ENCODE results near the gene SH2D1B.

Gene SH2D1B

GRCh38 chr1:162387226-162388082 lies 24.5 kb downstream of the SH2D1B start:
- Histone ChIP-seq H3K9me3 (ENCODE audit: low read length) (no peaks in the 10 kb centered on the region), H3F3A (ENCODE audit: insufficient read depth, low read length) (no peaks in the 10 kb centered on the region), H3K79me2 (ENCODE audit: insufficient read depth, low read length) (no peaks in the 10 kb centered on the region), H4K20me1 (ENCODE audit: insufficient read depth, low read length) (no peaks in the 10 kb centered on the region), H3K4me1 (ENCODE audit: insufficient read depth, low read length, severe bottlenecking) (no peaks in the 10 kb centered on the region), H3K4me2 (ENCODE audit: low read length) (no peak overlapping the region), H3K9me2 (ENCODE audit: low read depth, low read length) (no peaks in the 10 kb centered on the region), H3K27me3 (ENCODE audit: insufficient read depth, low read length) (no peaks in the 10 kb centered on the region), H2AFZ (ENCODE audit: low read length) (no peak overlapping the region), H3K9ac (ENCODE audit: low read length) (no peak overlapping the region), H3K4me3 (ENCODE audit: low read depth, low read length, poor library complexity, severe bottlenecking) (no peak overlapping the region), H3K27ac (ENCODE audit: low read depth, low read length, poor library complexity, severe bottlenecking) (no peak overlapping the region), H3K36me3 (ENCODE audit: insufficient read depth, low read length) (no peaks in the 10 kb centered on the region)
- no peak for TF ChIP-seq EZH2 (IDR thresholded peaks at IDR 0.05; ENCODE audit: borderline replicate concordance, low read length)
- TF ChIP-seq CTCF (IDR thresholded peaks at IDR 0.05; ENCODE audit: low read length), result no peak

GRCh38 chr1:162386292-162387225 lies 25.4 kb downstream of the SH2D1B start:
- no peaks in the 10 kb centered on the region for H3K79me2 ChIP-seq (ENCODE audit: insufficient read depth, low read length)
- TF ChIP-seq CTCF (IDR thresholded peaks at IDR 0.05; ENCODE audit: low read length) (no peak), EZH2 (IDR thresholded peaks at IDR 0.05; ENCODE audit: borderline replicate concordance, low read length) (no peak)
- H4K20me1 ChIP-seq (ENCODE audit: insufficient read depth, low read length), result no peaks in the 10 kb centered on the region
- H3K4me3 ChIP-seq (ENCODE audit: low read depth, low read length, poor library complexity, severe bottlenecking), result no peak overlapping the region
- H3K9me3 ChIP-seq (ENCODE audit: low read length), result no peaks in the 10 kb centered on the region
- no peaks in the 10 kb centered on the region for H3K27me3 ChIP-seq (ENCODE audit: insufficient read depth, low read length)
- no peaks in the 10 kb centered on the region for H3K4me1 ChIP-seq (ENCODE audit: insufficient read depth, low read length, severe bottlenecking)
- no peaks in the 10 kb centered on the region for H3K36me3 ChIP-seq (ENCODE audit: insufficient read depth, low read length)
- no peak overlapping the region for H3K4me2 ChIP-seq (ENCODE audit: low read length)
- no peaks in the 10 kb centered on the region for H3K9me2 ChIP-seq (ENCODE audit: low read depth, low read length)
- H2AFZ ChIP-seq (ENCODE audit: low read length), result no peak overlapping the region
- H3K9ac ChIP-seq (ENCODE audit: low read length), result no peak overlapping the region
- H3F3A ChIP-seq (ENCODE audit: insufficient read depth, low read length), result no peaks in the 10 kb centered on the region
- no peak overlapping the region for H3K27ac ChIP-seq (ENCODE audit: low read depth, low read length, poor library complexity, severe bottlenecking)

- no peak overlapping the region for H3K4me3 ChIP-seq (ENCODE audit: low read depth, low read length, poor library complexity, severe bottlenecking)
- H3K27ac ChIP-seq (ENCODE audit: low read depth, low read length, poor library complexity, severe bottlenecking), result no peak overlapping the region
- H3K4me1 ChIP-seq (ENCODE audit: insufficient read depth, low read length, severe bottlenecking), result no peaks in the 10 kb centered on the region
- no peaks in the 10 kb centered on the region for H3K36me3 ChIP-seq (ENCODE audit: insufficient read depth, low read length)
- no peaks in the 10 kb centered on the region for H3K27me3 ChIP-seq (ENCODE audit: insufficient read depth, low read length)
- H3K9me3 ChIP-seq (ENCODE audit: low read length), result no peaks in the 10 kb centered on the region
- no peaks in the 10 kb centered on the region for H3K79me2 ChIP-seq (ENCODE audit: insufficient read depth, low read length)
- H3K9me2 ChIP-seq (ENCODE audit: low read depth, low read length), result no peaks in the 10 kb centered on the region
- no peaks in the 10 kb centered on the region for H3F3A ChIP-seq (ENCODE audit: insufficient read depth, low read length)
- no peak overlapping the region for H3K4me2 ChIP-seq (ENCODE audit: low read length)
- H3K9ac ChIP-seq (ENCODE audit: low read length), result no peak overlapping the region
- no peaks in the 10 kb centered on the region for H4K20me1 ChIP-seq (ENCODE audit: insufficient read depth, low read length)
- TF ChIP-seq CTCF (IDR thresholded peaks at IDR 0.05; ENCODE audit: low read length), result no peak
- H2AFZ ChIP-seq (ENCODE audit: low read length), result no peak overlapping the region
Measured at GRCh38 chr1:162385702-162386101, 26.2 kb downstream of the SH2D1B start.

Data from OCI-LY1 (cell line).